Choroid plexus epithelial cell (primary cell): ENCODE results near the gene CAMK2B.
A peak's percentile ranks its signal among the peaks of the same experiment; 100 is the strongest.

Experiments used
- DNase-seq: peaks from one replicate; pipeline ENCODE4 v3.0.0-alpha.2; 2010; ENCODE audit warnings: low read depth
- H3K4me3 ChIP-seq: 2 replicates; pipeline ENCODE4 v1.5.1; 2011; ENCODE audit warnings: low read depth, mild to moderate bottlenecking, control low read depth, low read length, moderate library complexity
- CTCF ChIP-seq: conservative IDR thresholded peaks from 2 replicates; pipeline ENCODE4 v1.5.1; 2011; ENCODE audit warnings: low read depth, mild to moderate bottlenecking, control low read depth, inconsistent platforms, low read length, moderate library complexity

Gene CAMK2B

GRCh38 chr7:44367475-44368043 lies 42.2 kb upstream of the CAMK2B start:
- no peak for TF ChIP-seq CTCF
- no peak overlapping the region for H3K4me3 ChIP-seq
- no peak for DNase-seq

- no peak for DNase-seq
- H3K4me3 ChIP-seq, result no peak overlapping the region
- no peak for TF ChIP-seq CTCF
Observed at GRCh38 chr7:44366986-44367385, 41.6 kb upstream of the CAMK2B start.

- no peak for DNase-seq
- H3K4me3 ChIP-seq, result no peak overlapping the region
- TF ChIP-seq CTCF, result no peak
Observed at GRCh38 chr7:44353668-44354067, 28.3 kb upstream of the CAMK2B start.

- peak; percentile 39 for DNase-seq
- H3K4me3 ChIP-seq, result no peak overlapping the region
- peak; percentile 38 for TF ChIP-seq CTCF
Observed at GRCh38 chr7:44348851-44349781, 23.7 kb upstream of the CAMK2B start.

GRCh38 chr7:44348300-44348699 lies 22.9 kb upstream of the CAMK2B start:
- DNase-seq, result peak; percentile 71
- H3K4me3 ChIP-seq, result no peak overlapping the region
- peak; percentile 76 for TF ChIP-seq CTCF

GRCh38 chr7:44347546-44348114 lies 22.2 kb upstream of the CAMK2B start:
- no peak overlapping the region for H3K4me3 ChIP-seq
- no peak for TF ChIP-seq CTCF

More at GRCh38 chr7:44347546-44348114, 22.2 kb upstream of the CAMK2B start:
- no peak for DNase-seq
